B cell (primary cell): ENCODE measurements around the gene DACT2. TPM values are rescaled to one million over a fixed set of nuclear protein-coding genes. Genes with fewer than 3 reads are reported as not detected.

Experiments
- ATAC-seq: fragments of 200-7000 bp; cut with Tn5 transposase; one replicate; pipeline ENCODE4 v1.10.0; 2021; ENCODE audit warnings: low read depth, mild to moderate bottlenecking, moderate number of reproducible peaks, moderate library complexity
- CTCF ChIA-PET: fragments of 350-600 bp; sonication (Branson Sonifier 250); formaldehyde crosslinking; loops from one replicate; lab custom pipeline; 2021; ENCODE audit warnings: antibody characterized with exemption, inconsistent platforms; lab: Charles Lee
- POLR2A ChIA-PET: fragments of 350-600 bp; sonication (Branson Sonifier 250); formaldehyde crosslinking; loops from one replicate; lab custom pipeline; 2021; ENCODE audit warnings: antibody characterized with exemption; lab: Charles Lee
- DNase-seq: peaks from one replicate; pipeline ENCODE4 v3.0.0; 2013
- H2AFZ ChIP-seq: 2 replicates; pipeline ENCODE4 v1.6.1; 2012; ENCODE audit warnings: mild to moderate bottlenecking, low read depth, low read length; ENCODE audit not compliant: insufficient read depth, poor library complexity, severe bottlenecking
- H3K27ac ChIP-seq, 2 donors: 1 replicate in 1 of 2; 2 replicates in 1 of 2; pipeline ENCODE4 v1.5.1; 2012 to 2013; ENCODE audit warnings: low read length in 2 of 2, mild to moderate bottlenecking in 2 of 2, moderate library complexity in 1 of 2
- H3K27me3 ChIP-seq, 4 experiments: fragments of 200-600 bp in 1 of 4; sonication (generic) in 1 of 4; replicated peaks in 1 of 4; 1 replicate in 2 of 4; 2 replicates in 2 of 4; pipeline versions ENCODE4 v1.6.1 to v1.7.0; 2013 to 2016; ENCODE audit warnings: low read length in 3 of 4, mild to moderate bottlenecking in 2 of 4, mixed read lengths in 1 of 4, moderate library complexity in 1 of 4; ENCODE audit not compliant: insufficient read depth in 4 of 4, control insufficient read depth in 3 of 4; ENCODE audit errors: control extremely low read depth in 1 of 4
- H3K36me3 ChIP-seq, 2 experiments: replicated peaks in 1 of 2; 1 replicate in 1 of 2; 2 replicates in 1 of 2; pipeline versions ENCODE4 v1.6.1 to v1.7.1; 2013; ENCODE audit warnings: low read length in 1 of 2; ENCODE audit not compliant: insufficient read depth in 2 of 2, control insufficient read depth in 1 of 2; ENCODE audit errors: control extremely low read depth in 1 of 2, extremely low read depth in 1 of 2
- H3K4me1 ChIP-seq, 2 donors: fragments of 200-600 bp in 1 of 2; sonication (generic) in 1 of 2; 1 replicate in 1 of 2; 2 replicates in 1 of 2; pipeline versions ENCODE4 v1.5.1 to v1.6.1; 2013 to 2017; ENCODE audit warnings: low read length in 2 of 2; ENCODE audit not compliant: control insufficient read depth in 2 of 2, insufficient read depth in 2 of 2
- H3K4me2 ChIP-seq: replicated peaks from 2 replicates; pipeline ENCODE3; 2012; ENCODE audit warnings: mild to moderate bottlenecking, low read depth, low read length; ENCODE audit not compliant: poor library complexity, severe bottlenecking
- H3K4me3 ChIP-seq, 5 experiments: fragments of 200-600 bp in 1 of 5; sonication (generic) in 1 of 5; 1 replicate in 3 of 5; 2 replicates in 2 of 5; pipeline versions ENCODE4 v1.5.1 to v1.7.0; 2011 to 2016; ENCODE audit warnings: low read length in 4 of 5, mild to moderate bottlenecking in 4 of 5, low read depth in 2 of 5, control low read depth in 1 of 5, moderate library complexity in 1 of 5; ENCODE audit not compliant: insufficient read depth in 1 of 5; ENCODE audit errors: control extremely low read depth in 1 of 5, extremely low read depth in 1 of 5
- H3K79me2 ChIP-seq: fragments of 200-600 bp; sonication (generic); one replicate; pipeline ENCODE4 v1.6.0; 2016; ENCODE audit warnings: low read length; ENCODE audit not compliant: control insufficient read depth, insufficient read depth
- H3K9ac ChIP-seq: fragments of 200-600 bp; sonication (generic); 2 replicates; pipeline ENCODE4 v1.6.1; 2017; ENCODE audit warnings: mild to moderate bottlenecking, low read length, moderate library complexity
- H3K9me3 ChIP-seq, 3 donors: one replicate each; pipeline versions ENCODE4 v1.6.1 to v1.7.1; 2013; ENCODE audit warnings: low read length in 2 of 3; ENCODE audit not compliant: control insufficient read depth in 2 of 3, insufficient read depth in 1 of 3; ENCODE audit errors: control extremely low read depth in 1 of 3
- H4K20me1 ChIP-seq: 2 replicates; pipeline ENCODE4 v1.6.0; 2012; ENCODE audit warnings: mild to moderate bottlenecking, low read length; ENCODE audit not compliant: insufficient read depth, control insufficient read depth, poor library complexity, severe bottlenecking
- H3K27ac Mint-ChIP-seq: one replicate; pipeline ENCODE4 v1.8.0; 2021; ENCODE audit warnings: mixed read lengths
- H3K27me3 Mint-ChIP-seq: one replicate; pipeline ENCODE4 v1.8.0; 2021; ENCODE audit warnings: mixed read lengths
- H3K4me1 Mint-ChIP-seq: one replicate; pipeline ENCODE4 v1.8.0; 2021; ENCODE audit warnings: mixed read lengths
- H3K4me3 Mint-ChIP-seq: one replicate; pipeline ENCODE4 v1.8.0; 2021; ENCODE audit warnings: mixed read lengths
- H3K9me3 Mint-ChIP-seq: one replicate; pipeline ENCODE4 v1.8.0; 2022; ENCODE audit warnings: mixed read lengths; ENCODE audit not compliant: insufficient read depth
- CTCF ChIP-seq: fragments of 200-600 bp; IDR thresholded peaks from one replicate; pipeline ENCODE4 v1.8.0; 2022; ENCODE audit warnings: antibody characterized with exemption, mild to moderate bottlenecking
- EZH2 ChIP-seq: IDR thresholded peaks from 2 replicates; pipeline ENCODE4 v1.6.1; 2012; ENCODE audit warnings: borderline replicate concordance, low read depth, mild to moderate bottlenecking, moderate library complexity, low read length; ENCODE audit not compliant: insufficient read depth, poor library complexity, severe bottlenecking
- WGBS: methylation state at CpG from one replicate; pipeline ENCODE4 v1.1.5; 2013; ENCODE audit warnings: missing lambda C conversion rate; ENCODE audit not compliant: insufficient coverage; 5-methylcytosine and 5-hydroxymethylcytosine counted together
- intact Hi-C: fragments of 100-400 bp; cut with micrococcal nuclease; formaldehyde crosslinking; loops from one replicate; pipeline ENCODE4 v1.10.0; 2022
- polyA plus RNA-seq: library from polyadenylated mRNA; depleted of rRNA; stranded (reverse); fragments of >200 nt; gene quantifications from 2 replicates; pipeline ENCODE4 v1.2.3, GENCODE V29; 2012
- total RNA-seq, 2 donors: library from RNA; stranded (reverse); fragments of 120-200 nt in 1 of 2; gene quantifications; 1 replicate in 1 of 2; 2 replicates in 1 of 2; pipeline versions ENCODE4 v1.2.3 to v1.2.4, GENCODE V29; 2013 to 2022

The DACT2 gene
- total and polyA plus RNA-seq, 2 donors (not counting 1 experiment from before 2014, with no cell fraction given), result not detected

- H3K27me3 Mint-ChIP-seq, result peaks cover 39% of the 10 kb centered on the region
- no peak overlapping the region for H3K9ac ChIP-seq
- H3K36me3 ChIP-seq, result no peaks in the 10 kb centered on the region
- peaks cover 0 to 8% (median 0%) of the 10 kb centered on the region in 4 experiments for H3K27me3 ChIP-seq
- DNase-seq, result no peak
- no peak for ATAC-seq
- H3K4me1 Mint-ChIP-seq, result no peaks in the 10 kb centered on the region
- peaks cover 0 to 13% (median 0%) of the 10 kb centered on the region in 3 donors for H3K9me3 ChIP-seq
- H3K9me3 Mint-ChIP-seq, result no peaks in the 10 kb centered on the region
- POLR2A ChIA-PET, result no interaction called here
- WGBS, result 57% methylated on average over 9 of the region's 12 CpGs
- CTCF ChIA-PET, result no interaction called here
- no peaks in the 10 kb centered on the region for H3K4me1 ChIP-seq
- intact Hi-C loops, result no loop called here
- no peak overlapping the region for H3K4me3 Mint-ChIP-seq
- no peak overlapping the region for H3K27ac Mint-ChIP-seq
- H2AFZ ChIP-seq, result no peak overlapping the region
- H4K20me1 ChIP-seq, result no peaks in the 10 kb centered on the region
- no peak overlapping the region for H3K27ac ChIP-seq
- TF ChIP-seq EZH2 (no peak), CTCF (no peak)
- no peak overlapping the region for H3K4me3 ChIP-seq
- H3K4me2 ChIP-seq, result no peak overlapping the region
- H3K79me2 ChIP-seq, result no peaks in the 10 kb centered on the region
Observed at GRCh38 chr6:168318090-168318489, 1.5 kb downstream of the DACT2 start.

- DNase-seq (no peak), ATAC-seq (no peak)
- Histone ChIP-seq H3K27me3 (peaks cover 0 to 8% (median 0%) of the 10 kb centered on the region in 4 experiments), H3K79me2 (no peaks in the 10 kb centered on the region), H3K4me3 (no peak overlapping the region), H3K4me2 (no peak overlapping the region), H3K9me3 (peaks cover 0 to 10% (median 0%) of the 10 kb centered on the region in 3 donors), H2AFZ (no peak overlapping the region), H3K9ac (no peak overlapping the region), H3K27ac (no peak overlapping the region), H4K20me1 (no peaks in the 10 kb centered on the region), H3K4me1 (no peaks in the 10 kb centered on the region), H3K36me3 (no peaks in the 10 kb centered on the region)
- ChIA-PET CTCF (no interaction called here), POLR2A (no interaction called here)
- Mint-ChIP-seq H3K9me3 (no peaks in the 10 kb centered on the region), H3K27ac (no peak overlapping the region), H3K4me1 (no peaks in the 10 kb centered on the region), H3K4me3 (no peak overlapping the region), H3K27me3 (peaks cover 25% of the 10 kb centered on the region)
- intact Hi-C loops, result no loop called here
- TF ChIP-seq EZH2 (no peak), CTCF (no peak)
- 81% methylated on average over 5 of the region's 5 CpGs for WGBS
Observed at GRCh38 chr6:168315596-168315995, 4.0 kb downstream of the DACT2 start.
